ENCODE results near the gene PCDHGA1. TPM values are rescaled to one million over a fixed set of nuclear protein-coding genes. Genes with fewer than 3 reads are reported as not detected.
"Not testable (repeated sequence)": the region's sequence is repeated elsewhere in the genome, so short reads cannot be mapped to it uniquely, and the experiment has no call there.

The PCDHGA1 gene
- total RNA-seq, 1 experiment from 2014 or later: not detected

GRCh38 chr5:141399555-141400258 lies 69.4 kb downstream of the PCDHGA1 start:
- DNase-seq (ENCODE audit: low spot score): no peak
- in situ Hi-C loops (cut with HindIII; ENCODE audit: low sequenced_read_pairs): no loop called here

- in situ Hi-C loops (cut with HindIII; ENCODE audit: low sequenced_read_pairs): no loop called here
- DNase-seq (ENCODE audit: low spot score): peak; percentile 37
Observed at GRCh38 chr5:141402553-141403243, 72.4 kb downstream of the PCDHGA1 start, which contains the start of gene PCDHGA9. Gene PCDHGA9 (plus strand): TSS chr5:141402778. CDS start chr5:141402953, 175 bp downstream.

GRCh38 chr5:141403387-141403786 lies 73.1 kb downstream of the PCDHGA1 start:
- in situ Hi-C loops (cut with HindIII; ENCODE audit: low sequenced_read_pairs): no loop called here
- no peak for DNase-seq (ENCODE audit: low spot score)

GRCh38 chr5:141407790-141408505 lies 77.6 kb downstream of the PCDHGA1 start, which contains the start of gene PCDHGB6:
Gene PCDHGB6 (plus strand): TSS chr5:141408021. CDS start chr5:141408203, 182 bp downstream.
- in situ Hi-C loops (cut with HindIII; ENCODE audit: low sequenced_read_pairs): not testable (repeated sequence)
- peak; percentile 9 for DNase-seq (ENCODE audit: low spot score)

- no peak for DNase-seq (ENCODE audit: low spot score)
- in situ Hi-C loops (cut with HindIII; ENCODE audit: low sequenced_read_pairs): no loop called here
Observed at GRCh38 chr5:141409598-141410306, 79.4 kb downstream of the PCDHGA1 start.

GRCh38 chr5:141411575-141411974 lies 81.3 kb downstream of the PCDHGA1 start:
- in situ Hi-C loops (cut with HindIII; ENCODE audit: low sequenced_read_pairs): no loop called here
- no peak for DNase-seq (ENCODE audit: low spot score)

GRCh38 chr5:141412854-141413539 lies 82.7 kb downstream of the PCDHGA1 start, which contains the start of gene PCDHGA10:
Gene PCDHGA10 (plus strand): TSS chr5:141412987. CDS start chr5:141413176, 189 bp downstream.
- in situ Hi-C loops (cut with HindIII; ENCODE audit: low sequenced_read_pairs): no loop called here
- DNase-seq (ENCODE audit: low spot score): peak; percentile 36

- DNase-seq (ENCODE audit: low spot score): no peak
- in situ Hi-C loops (cut with HindIII; ENCODE audit: low sequenced_read_pairs): no loop called here
Observed at GRCh38 chr5:141413540-141414069, 83.3 kb downstream of the PCDHGA1 start.

- DNase-seq (ENCODE audit: low spot score); in situ Hi-C loops (cut with HindIII; ENCODE audit: low sequenced_read_pairs): not testable (repeated sequence)
Observed at GRCh38 chr5:141414548-141415274, 84.4 kb downstream of the PCDHGA1 start.

GRCh38 chr5:141415275-141415618 lies 84.9 kb downstream of the PCDHGA1 start:
- in situ Hi-C loops (cut with HindIII; ENCODE audit: low sequenced_read_pairs); DNase-seq (ENCODE audit: low spot score): not testable (repeated sequence)

GRCh38 chr5:141417494-141418172 lies 87.3 kb downstream of the PCDHGA1 start, which contains the start of gene PCDHGB7:
Gene PCDHGB7 (plus strand): TSS chr5:141417677. CDS start chr5:141417860, 183 bp downstream.
- peak; percentile 67 for DNase-seq (ENCODE audit: low spot score)
- in situ Hi-C loops (cut with HindIII; ENCODE audit: low sequenced_read_pairs): not testable (repeated sequence)

GRCh38 chr5:141419074-141419880 lies 89.0 kb downstream of the PCDHGA1 start:
- in situ Hi-C loops (cut with HindIII; ENCODE audit: low sequenced_read_pairs): no loop called here
- no peak for DNase-seq (ENCODE audit: low spot score)

- in situ Hi-C loops (cut with HindIII; ENCODE audit: low sequenced_read_pairs): no loop called here
- DNase-seq (ENCODE audit: low spot score): no peak
Observed at GRCh38 chr5:141420855-141421488, 90.7 kb downstream of the PCDHGA1 start, which contains the start of gene PCDHGA11. Gene PCDHGA11 (plus strand): TSS chr5:141421051. CDS start chr5:141421228, 177 bp downstream.

- in situ Hi-C loops (cut with HindIII; ENCODE audit: low sequenced_read_pairs): no loop called here
- DNase-seq (ENCODE audit: low spot score): no peak
Observed at GRCh38 chr5:141421489-141421855, 91.2 kb downstream of the PCDHGA1 start.

GRCh38 chr5:141422742-141423291 lies 92.5 kb downstream of the PCDHGA1 start:
- in situ Hi-C loops (cut with HindIII; ENCODE audit: low sequenced_read_pairs): no loop called here
- DNase-seq (ENCODE audit: low spot score): no peak
